ENCODE results near the gene SNN. TPM values are rescaled to one million over a fixed set of nuclear protein-coding genes. Genes with fewer than 3 reads are reported as not detected.
A peak's percentile ranks its signal among the peaks of the same experiment; 100 is the strongest.

The SNN gene
- total RNA-seq, 2 experiments from 2014 or later: 6.2 to 7.3 TPM

DNA sequence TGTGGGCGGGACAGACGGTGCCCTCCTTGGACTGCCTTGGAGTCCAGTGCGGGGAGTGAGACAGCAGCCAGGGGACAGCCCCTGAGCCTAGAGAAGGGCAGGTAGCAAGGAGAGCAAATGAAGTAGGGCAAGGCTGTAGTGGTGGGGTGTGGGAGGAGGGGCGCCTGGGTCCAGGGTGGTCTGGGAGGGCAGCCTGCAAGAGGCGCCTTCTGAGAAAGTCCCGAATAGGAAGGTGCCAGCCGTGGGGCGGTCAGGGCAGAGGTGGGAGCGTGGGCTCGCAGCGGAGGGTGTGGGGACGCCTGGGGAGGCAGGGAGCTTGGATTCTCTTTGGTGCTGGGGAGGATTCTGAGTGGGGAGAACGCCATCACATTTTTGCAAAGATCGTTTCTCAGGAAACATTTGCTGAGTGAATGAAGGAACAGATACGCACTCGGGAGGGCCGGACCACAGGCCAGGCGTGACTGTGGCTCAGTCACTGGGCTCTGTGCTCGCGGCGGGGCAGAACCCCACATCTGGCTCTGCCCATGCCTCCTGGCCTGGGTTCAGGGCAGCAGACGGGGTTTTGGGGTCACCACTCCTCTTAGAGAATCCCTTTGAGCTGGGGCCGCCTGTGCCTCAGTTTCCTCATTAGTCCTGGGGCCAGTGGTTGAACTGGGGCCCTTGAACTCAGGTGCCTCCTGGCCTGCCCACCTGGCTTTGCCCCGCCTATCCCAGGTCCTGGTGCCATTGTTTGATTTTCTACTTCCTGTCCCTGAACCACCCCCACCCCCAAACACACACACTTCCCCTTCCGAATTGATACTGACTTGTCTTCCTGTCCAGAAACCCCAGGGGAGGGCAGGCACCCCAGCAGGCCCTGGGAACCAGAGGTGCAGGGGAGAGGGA, 4.2 kb downstream of the SNN start:
- H3K9me3 Mint-ChIP-seq: no peaks in the 10 kb centered on the region
- H3K27me3 Mint-ChIP-seq: peaks cover 14% of the 10 kb centered on the region
- ChIA-PET POLR2A (interaction anchor here (1.2 kb wide), 1 partner anchor 8 kb away, joined by 3 read pairs; no protein-coding TSS in a partner anchor), CTCF (no interaction called here)
- peak overlapping the region; percentile 33 for H3K27ac Mint-ChIP-seq
- peaks cover 11% of the 10 kb centered on the region for H3K36me3 Mint-ChIP-seq (ENCODE audit: low read depth)
- no peak overlapping the region for H3K4me3 Mint-ChIP-seq
- peaks cover 49% of the 10 kb centered on the region for H3K4me1 Mint-ChIP-seq
- peak; percentile 55 for DNase-seq

DNA sequence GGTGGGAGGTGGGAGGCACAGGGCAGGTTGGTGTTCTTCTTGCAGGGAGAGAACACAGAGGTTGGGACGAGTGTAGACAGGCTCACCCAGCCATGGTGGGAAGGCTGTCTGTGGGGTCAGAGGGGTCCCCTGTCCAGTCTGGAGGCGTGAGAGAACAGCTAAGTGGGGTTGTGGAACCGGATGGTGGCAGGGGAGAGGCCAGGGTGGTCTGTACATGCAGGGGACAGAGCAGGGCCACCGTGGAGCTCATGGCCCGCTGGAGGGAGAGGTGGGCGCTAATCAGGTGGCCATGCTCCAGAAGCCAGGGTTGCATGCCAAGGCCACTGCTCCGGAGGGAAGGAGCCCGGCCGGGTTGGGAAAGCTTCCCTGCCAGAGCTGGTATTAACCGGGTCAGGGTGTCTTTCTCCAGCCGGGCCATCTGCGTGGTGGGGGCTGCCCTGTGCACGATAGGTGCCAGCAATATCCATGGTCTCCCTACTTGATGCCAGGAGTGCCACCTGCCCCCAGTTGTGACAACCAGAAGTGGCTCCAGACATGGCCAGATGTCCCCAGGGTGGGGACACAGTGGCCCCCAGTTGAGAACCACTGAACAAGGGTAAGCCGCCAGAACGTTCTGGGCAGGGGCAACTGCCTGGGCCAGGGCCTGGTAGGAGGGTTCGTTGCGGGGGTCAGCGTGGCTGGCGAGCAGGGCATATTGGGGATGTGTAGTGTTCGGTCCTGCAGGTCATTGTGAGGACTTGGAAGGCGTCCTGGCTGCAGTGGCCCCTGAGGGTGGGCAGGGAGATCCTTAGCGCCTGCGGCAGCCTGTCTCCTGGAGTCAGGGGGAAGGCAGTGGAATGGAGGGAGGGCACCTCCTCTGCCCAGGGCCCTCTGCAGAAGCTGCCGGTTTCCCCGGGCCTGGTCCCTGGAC, 5.1 kb downstream of the SNN start:
- Mint-ChIP-seq H3K4me3 (no peak overlapping the region), H3K4me1 (peaks cover 58% of the 10 kb centered on the region), H3K9me3 (no peaks in the 10 kb centered on the region), H3K27me3 (peaks cover 11% of the 10 kb centered on the region), H3K27ac (peak overlapping the region; percentile 9), H3K36me3 (ENCODE audit: low read depth) (peaks cover 20% of the 10 kb centered on the region)
- CTCF ChIA-PET: no interaction called here
- POLR2A ChIA-PET: interaction anchor here (1.2 kb wide), 1 partner anchor 8 kb away, joined by 3 read pairs; no protein-coding TSS in a partner anchor
- DNase-seq: no peak

DNA sequence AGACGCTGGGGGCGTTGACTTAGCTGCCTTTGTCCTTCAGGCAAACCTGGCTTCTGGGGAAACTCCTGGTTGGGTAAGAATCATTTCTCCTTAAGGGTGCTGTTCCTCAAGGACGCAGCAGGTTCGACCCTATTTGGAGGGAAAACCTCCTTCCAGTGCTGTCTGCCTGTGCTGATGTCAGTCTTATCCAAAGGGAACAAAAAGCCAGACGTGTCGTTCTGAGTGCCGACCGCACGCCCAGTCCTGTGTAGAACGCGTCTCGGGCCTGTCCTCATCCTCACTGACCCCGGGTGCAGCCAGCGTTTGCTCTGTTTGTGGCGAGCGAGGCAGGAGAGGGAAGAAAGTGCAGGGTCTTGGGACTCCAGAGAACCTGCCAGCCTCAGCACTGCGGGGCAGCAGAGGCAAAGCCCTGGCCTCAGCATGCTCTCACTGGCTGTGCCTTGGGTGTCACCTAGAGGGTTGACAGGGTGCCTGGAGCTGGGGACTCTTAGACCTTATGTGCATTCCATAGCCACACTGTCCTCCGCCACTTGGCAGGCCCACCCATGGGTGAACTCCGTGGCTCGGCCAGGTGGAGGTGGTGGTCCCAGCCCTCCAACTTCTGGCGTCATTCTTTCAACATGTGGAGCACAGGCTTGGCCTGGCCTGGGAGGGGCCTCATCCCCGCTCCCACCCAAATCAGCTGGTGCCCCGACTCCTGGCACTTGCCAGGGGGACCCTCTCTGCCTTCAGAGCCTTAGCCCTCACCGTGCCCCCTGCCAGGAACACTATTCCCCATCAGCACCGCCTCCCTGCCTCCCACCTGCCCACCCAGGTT, 6.0 kb downstream of the SNN start:
- no peak overlapping the region for H3K4me3 Mint-ChIP-seq
- peaks cover 11% of the 10 kb centered on the region for H3K27me3 Mint-ChIP-seq
- CTCF ChIA-PET: no interaction called here
- no peak for DNase-seq
- H3K4me1 Mint-ChIP-seq: peaks cover 65% of the 10 kb centered on the region
- H3K27ac Mint-ChIP-seq: no peak overlapping the region
- peaks cover 27% of the 10 kb centered on the region for H3K36me3 Mint-ChIP-seq (ENCODE audit: low read depth)
- POLR2A ChIA-PET: interaction anchor here (0.9 kb wide), 1 partner anchor 8 kb away, joined by 3 read pairs; no protein-coding TSS in a partner anchor
- H3K9me3 Mint-ChIP-seq: no peaks in the 10 kb centered on the region

DNA sequence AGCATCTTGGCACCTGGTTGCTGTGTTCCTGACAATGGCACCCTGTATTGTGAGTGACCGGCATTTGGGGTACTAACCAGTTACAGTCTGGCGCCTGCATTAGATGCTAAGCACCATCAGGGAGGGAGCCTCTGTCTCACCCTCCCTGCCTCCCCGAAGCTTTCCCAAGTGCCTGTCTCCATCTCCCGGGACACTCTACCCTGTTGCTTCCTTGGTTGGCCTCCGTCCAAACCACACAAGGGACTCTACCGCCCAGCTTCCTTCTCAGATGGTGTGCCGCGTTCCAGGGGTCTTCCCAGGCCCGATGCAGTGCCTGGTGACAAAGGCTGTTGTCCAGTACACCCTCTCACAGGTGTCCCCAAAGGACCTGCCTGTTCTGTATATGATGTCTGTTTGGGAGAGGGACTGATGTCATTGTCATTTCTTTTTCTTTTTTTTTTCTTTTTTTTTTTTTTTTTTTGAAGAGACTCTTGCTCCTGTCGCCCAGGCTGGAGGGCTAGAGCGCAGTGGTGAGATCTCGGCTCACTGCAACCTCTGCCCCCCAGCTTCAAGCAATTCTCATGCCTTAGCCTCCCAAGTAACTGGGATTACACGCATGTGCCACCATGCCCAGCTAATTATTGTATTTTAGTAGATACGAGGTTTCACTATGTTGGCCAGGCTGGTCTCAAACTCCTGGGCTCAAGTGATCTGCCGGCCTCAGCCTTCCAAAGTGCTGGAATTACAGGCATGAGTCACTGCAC, 6.7 kb downstream of the SNN start:
- no peak for DNase-seq
- Mint-ChIP-seq H3K4me3 (no peak overlapping the region), H3K27ac (no peak overlapping the region), H3K36me3 (ENCODE audit: low read depth) (peaks cover 35% of the 10 kb centered on the region), H3K4me1 (peaks cover 65% of the 10 kb centered on the region), H3K9me3 (no peaks in the 10 kb centered on the region), H3K27me3 (peaks cover 4% of the 10 kb centered on the region)
- ChIA-PET POLR2A (interaction anchor here (0.9 to 1.3 kb wide), 2 partner anchors 9 to 114 kb away, joined by 3 read pairs; no protein-coding TSS in a partner anchor), CTCF (no interaction called here)

DNA sequence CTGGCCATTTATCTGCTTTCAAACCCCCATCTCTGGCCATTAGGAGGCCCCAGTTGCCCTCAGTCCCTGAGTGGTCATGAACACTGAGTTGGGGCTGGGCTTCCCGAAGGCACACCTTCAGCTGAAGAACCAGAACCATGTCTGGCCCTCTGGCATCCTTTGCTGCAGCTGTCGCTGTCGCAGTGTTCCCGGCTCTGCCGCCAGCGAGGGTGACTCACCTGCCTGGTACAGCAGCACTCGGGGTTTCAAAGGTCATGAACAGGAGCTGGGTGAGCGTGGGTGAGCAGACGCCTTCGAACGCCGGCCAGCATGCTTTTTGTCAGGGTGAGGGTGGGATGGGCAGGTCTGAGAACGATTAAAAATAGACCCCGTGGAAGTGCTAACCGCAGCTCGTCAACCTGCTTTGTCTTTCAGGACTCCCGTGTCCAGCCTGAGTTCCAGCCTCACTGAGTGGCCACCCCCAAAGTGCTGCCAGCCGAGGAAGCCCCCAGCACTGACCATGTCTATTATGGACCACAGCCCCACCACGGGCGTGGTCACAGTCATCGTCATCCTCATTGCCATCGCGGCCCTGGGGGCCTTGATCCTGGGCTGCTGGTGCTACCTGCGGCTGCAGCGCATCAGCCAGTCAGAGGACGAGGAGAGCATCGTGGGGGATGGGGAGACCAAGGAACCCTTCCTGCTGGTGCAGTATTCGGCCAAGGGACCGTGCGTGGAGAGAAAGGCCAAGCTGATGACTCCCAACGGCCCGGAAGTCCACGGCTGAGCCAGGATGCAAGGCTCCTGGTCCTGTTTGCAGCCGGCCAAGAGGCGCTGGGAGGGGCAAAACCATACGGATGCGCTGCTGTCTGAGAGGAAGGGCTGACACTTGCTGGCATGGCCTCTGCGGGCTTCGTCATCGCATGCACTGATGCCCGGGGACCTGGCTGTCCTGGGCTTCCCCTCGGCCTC, 7.6 kb downstream of the SNN start:
- ChIA-PET CTCF (no interaction called here), POLR2A (interaction anchor here (1.0 to 1.3 kb wide), 2 partner anchors 115 to 721 kb away, joined by 3 read pairs; no protein-coding TSS in a partner anchor)
- DNase-seq: no peak
- Mint-ChIP-seq H3K4me3 (no peak overlapping the region), H3K27ac (no peak overlapping the region), H3K36me3 (ENCODE audit: low read depth) (peaks cover 41% of the 10 kb centered on the region), H3K9me3 (no peaks in the 10 kb centered on the region), H3K27me3 (no peaks in the 10 kb centered on the region), H3K4me1 (peaks cover 65% of the 10 kb centered on the region)

DNA sequence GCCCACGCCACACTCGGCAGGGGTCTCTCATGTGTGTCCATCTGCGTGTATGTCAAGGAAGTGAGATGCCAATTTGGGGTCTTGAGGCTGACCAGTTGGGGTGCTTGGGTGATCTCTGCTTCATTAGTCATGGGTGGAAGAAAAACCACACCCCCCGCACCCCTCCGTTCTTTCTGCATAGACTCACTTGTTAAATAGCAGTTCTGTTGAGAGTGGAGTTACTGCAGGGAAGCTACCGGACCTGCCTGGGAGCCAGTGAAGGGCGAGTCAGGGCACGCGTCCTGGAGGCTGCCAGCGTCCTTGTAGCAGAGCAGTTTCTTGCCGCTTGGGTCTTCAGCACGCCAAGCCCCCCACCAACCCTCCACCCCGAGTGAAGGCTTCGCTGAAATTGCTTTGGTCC, 8.5 kb downstream of the SNN start:
- no peaks in the 10 kb centered on the region for H3K9me3 Mint-ChIP-seq
- H3K27ac Mint-ChIP-seq: no peak overlapping the region
- peaks cover 47% of the 10 kb centered on the region for H3K36me3 Mint-ChIP-seq (ENCODE audit: low read depth)
- DNase-seq: no peak
- ChIA-PET POLR2A (interaction anchor here (1.0 kb wide), 1 partner anchor 11 kb away, joined by 3 read pairs; no protein-coding TSS in a partner anchor), CTCF (interaction anchor here (1.4 kb wide), 1 partner anchor 145 kb away, joined by 4 read pairs; no protein-coding TSS in a partner anchor)
- H3K4me3 Mint-ChIP-seq: no peak overlapping the region
- peaks cover 66% of the 10 kb centered on the region for H3K4me1 Mint-ChIP-seq
- H3K27me3 Mint-ChIP-seq: no peaks in the 10 kb centered on the region

DNA sequence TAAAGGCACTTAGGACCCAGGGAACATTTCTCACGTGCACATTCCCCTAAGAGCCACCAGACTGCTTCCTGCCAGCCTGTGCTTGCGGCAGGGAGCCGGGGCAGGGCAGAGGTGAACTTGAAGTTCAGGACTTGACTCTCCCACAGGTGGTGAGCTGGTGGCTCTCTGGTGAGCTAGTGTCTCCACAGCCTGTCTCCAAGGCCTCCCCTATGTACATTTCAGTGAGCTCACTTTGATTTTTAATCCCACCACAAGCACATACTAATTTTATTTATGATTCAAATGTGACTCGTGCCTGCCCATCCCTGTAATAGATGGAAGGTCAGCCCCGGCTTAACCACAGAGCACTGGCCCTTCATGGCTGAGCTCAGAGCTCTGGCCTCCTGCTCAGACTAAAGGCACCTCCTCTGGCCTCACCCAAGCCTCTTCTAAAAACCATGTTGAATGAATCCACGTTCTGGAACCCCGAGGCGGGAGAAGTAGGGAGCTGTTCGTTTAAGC, 9.2 kb downstream of the SNN start:
- H3K9me3 Mint-ChIP-seq: no peaks in the 10 kb centered on the region
- peaks cover 66% of the 10 kb centered on the region for H3K4me1 Mint-ChIP-seq
- H3K4me3 Mint-ChIP-seq: no peak overlapping the region
- H3K27ac Mint-ChIP-seq: no peak overlapping the region
- no peaks in the 10 kb centered on the region for H3K27me3 Mint-ChIP-seq
- H3K36me3 Mint-ChIP-seq (ENCODE audit: low read depth): peaks cover 52% of the 10 kb centered on the region
- POLR2A ChIA-PET: interaction anchor here (0.7 to 1.0 kb wide), 2 partner anchors 12 to 150 kb away, joined by 3 read pairs; no protein-coding TSS in a partner anchor
- CTCF ChIA-PET: interaction anchor here (1.4 to 1.8 kb wide), 2 partner anchors 11 to 146 kb away, joined by 4 to 5 read pairs; no protein-coding TSS in a partner anchor
- DNase-seq: no peak

DNA sequence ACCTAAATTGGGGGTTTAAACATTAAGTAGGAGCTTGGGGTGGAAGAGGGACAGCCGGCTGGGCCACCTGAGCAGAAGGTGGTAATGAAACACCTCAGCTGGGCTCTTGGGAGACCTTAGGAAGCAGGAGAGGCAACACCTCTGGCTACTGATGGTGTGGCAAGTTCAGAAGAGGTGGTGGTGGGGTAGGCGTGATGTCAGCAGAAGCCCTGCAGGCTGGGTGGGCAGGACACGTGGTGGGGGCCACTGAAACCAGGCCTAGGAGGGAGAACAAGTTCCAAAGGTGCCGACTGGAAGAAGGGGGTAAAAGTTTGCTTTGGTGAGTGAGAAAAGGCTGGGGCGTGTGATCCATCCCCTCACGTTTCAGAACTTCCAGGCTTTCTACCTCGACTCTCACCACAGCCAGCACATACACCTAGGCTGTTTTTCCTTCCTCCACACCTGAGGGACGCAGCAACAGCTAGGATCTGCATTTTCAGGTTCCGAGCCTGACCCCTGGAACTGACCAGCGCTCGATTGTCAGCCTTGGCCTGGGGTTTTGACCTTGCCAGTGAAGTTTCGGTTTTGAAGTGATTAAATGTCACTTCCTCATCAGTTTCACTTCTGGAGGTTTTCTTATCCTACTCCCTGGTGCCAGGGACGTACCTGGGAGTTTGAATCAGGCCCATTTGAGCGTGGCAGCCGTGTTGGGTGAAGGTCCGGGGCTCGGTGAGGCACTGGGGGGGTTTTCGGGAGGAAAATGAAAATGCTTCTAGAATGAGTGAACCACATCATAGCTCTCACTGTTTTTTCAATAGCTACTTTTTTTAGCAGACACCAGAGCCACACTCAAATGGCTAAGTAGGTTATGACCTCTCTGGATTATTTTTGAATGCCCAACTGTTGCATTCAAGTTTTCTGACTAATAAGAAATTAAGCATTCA, 10.0 kb downstream of the SNN start:
- Mint-ChIP-seq H3K9me3 (no peaks in the 10 kb centered on the region), H3K27me3 (no peaks in the 10 kb centered on the region), H3K4me3 (no peak overlapping the region), H3K27ac (peak overlapping the region; percentile 63), H3K36me3 (ENCODE audit: low read depth) (peaks cover 59% of the 10 kb centered on the region), H3K4me1 (peaks cover 66% of the 10 kb centered on the region)
- ChIA-PET POLR2A (interaction anchor here (0.7 kb wide), 1 partner anchor 150 kb away, joined by 3 read pairs; no protein-coding TSS in a partner anchor), CTCF (interaction anchor here (1.0 to 1.8 kb wide), 3 partner anchors 11 to 146 kb away, joined by 3 to 5 read pairs (median 5); no protein-coding TSS in a partner anchor)
- DNase-seq: no peak

DNA sequence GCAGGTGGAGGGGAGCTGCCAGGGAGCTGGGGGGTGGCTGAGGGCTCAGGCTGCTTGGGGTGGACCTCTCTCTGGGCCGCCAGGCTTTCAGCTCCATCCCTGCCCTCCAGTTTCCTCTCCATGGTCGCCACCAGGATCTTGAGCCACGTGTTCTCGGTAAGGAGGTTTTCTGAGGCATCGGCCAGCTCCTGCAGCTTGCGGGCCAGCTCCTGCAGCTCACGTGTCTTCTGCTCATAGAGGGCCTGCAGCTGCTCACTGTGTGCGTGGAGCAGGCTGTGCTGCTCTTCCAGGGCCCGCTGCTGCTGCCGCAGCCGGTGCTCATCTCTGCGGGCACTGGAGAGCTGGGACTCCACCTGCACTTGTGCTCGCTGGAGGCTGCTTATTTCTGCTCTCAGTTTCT, 11.0 kb downstream of the SNN start:
- Mint-ChIP-seq H3K4me3 (no peak overlapping the region), H3K27me3 (no peaks in the 10 kb centered on the region), H3K4me1 (peaks cover 71% of the 10 kb centered on the region), H3K27ac (no peak overlapping the region), H3K36me3 (ENCODE audit: low read depth) (peaks cover 70% of the 10 kb centered on the region), H3K9me3 (no peaks in the 10 kb centered on the region)
- no peak for DNase-seq
- POLR2A ChIA-PET: no interaction called here
- CTCF ChIA-PET: interaction anchor here (1.0 to 1.8 kb wide), 5 partner anchors 10 to 283 kb away, joined by 3 to 5 read pairs (median 4); no protein-coding TSS in a partner anchor

Data from activated CD4-positive, alpha-beta memory T cell treated with anti-CD3 and anti-CD28 coated beads, Interleukin-2, amount 10 ng/mL, durations not matched to agents 7 days and 5 days (primary cell).